MCF 10A (cell line): ENCODE results near the gene SETD5. TPM values are rescaled to one million over a fixed set of nuclear protein-coding genes. Genes with fewer than 3 reads are reported as not detected.

ENCODE experiments used
- BruUV-seq: library from RNA; stranded (reverse); fragments of 400-500 nt; replicated peaks from 2 replicates; lab custom pipeline; 2021; lab: Mats Ljungman, UMichigan
- CTCF ChIA-PET: fragments of 300-600 bp; sonication (Branson Sonifier 250); formaldehyde crosslinking; extraction: SDS; loops from one replicate; lab custom pipeline; 2021; ENCODE audit warnings: antibody characterized with exemption, inconsistent platforms; lab: Yijun Ruan, JAX
- POLR2A ChIA-PET: fragments of 300-600, 350-650 bp; sonication (Branson Sonifier 250); formaldehyde crosslinking; extraction: SDS; loops from one replicate; lab custom pipeline; 2020; ENCODE audit warnings: antibody characterized with exemption, inconsistent platforms; lab: Yijun Ruan, JAX
- DNase-seq: peaks from one replicate; pipeline ENCODE4 v3.0.0-alpha.2; 2018; ENCODE audit not compliant: unreplicated experiment
- H3K27ac Mint-ChIP-seq: one replicate; pipeline ENCODE4 v1.8.0; 2022; ENCODE audit warnings: mild to moderate bottlenecking, low read depth, mixed read lengths; ENCODE audit not compliant: unreplicated experiment
- H3K27me3 Mint-ChIP-seq: one replicate; pipeline ENCODE4 v1.8.0; 2022; ENCODE audit warnings: mixed read lengths; ENCODE audit not compliant: insufficient read depth, unreplicated experiment
- H3K36me3 Mint-ChIP-seq: one replicate; pipeline ENCODE4 v1.8.0; 2022; ENCODE audit warnings: mild to moderate bottlenecking, moderate library complexity, mixed read lengths; ENCODE audit not compliant: insufficient read depth, unreplicated experiment
- H3K4me1 Mint-ChIP-seq: one replicate; pipeline ENCODE4 v1.8.0; 2022; ENCODE audit warnings: mixed read lengths; ENCODE audit not compliant: insufficient read depth, unreplicated experiment
- H3K4me3 Mint-ChIP-seq: one replicate; pipeline ENCODE4 v1.8.0; 2022; ENCODE audit warnings: mild to moderate bottlenecking, moderate library complexity, mixed read lengths; ENCODE audit not compliant: unreplicated experiment
- H3K9me3 Mint-ChIP-seq: one replicate; pipeline ENCODE4 v1.8.0; 2022; ENCODE audit warnings: mixed read lengths; ENCODE audit not compliant: unreplicated experiment
- intact Hi-C: fragments of 100-400 bp; cut with micrococcal nuclease; formaldehyde crosslinking; loops from 2 replicates; pipeline ENCODE4 v1.14.1; 2022
- total RNA-seq: library from RNA; stranded (reverse); gene quantifications from 2 replicates; pipeline ENCODE4 v1.2.3, GENCODE V29; 2022
- TF ChIP-seq, protein P1 (sequence below): fragments of 200-600 bp; IDR thresholded peaks from one replicate; pipeline ENCODE4 v1.8.0; 2022; ENCODE audit warnings: antibody characterized with exemption, mild to moderate bottlenecking; ENCODE audit not compliant: unreplicated experiment

The SETD5 gene
- total RNA-seq, 1 experiment from 2014 or later = 149 TPM

DNA sequence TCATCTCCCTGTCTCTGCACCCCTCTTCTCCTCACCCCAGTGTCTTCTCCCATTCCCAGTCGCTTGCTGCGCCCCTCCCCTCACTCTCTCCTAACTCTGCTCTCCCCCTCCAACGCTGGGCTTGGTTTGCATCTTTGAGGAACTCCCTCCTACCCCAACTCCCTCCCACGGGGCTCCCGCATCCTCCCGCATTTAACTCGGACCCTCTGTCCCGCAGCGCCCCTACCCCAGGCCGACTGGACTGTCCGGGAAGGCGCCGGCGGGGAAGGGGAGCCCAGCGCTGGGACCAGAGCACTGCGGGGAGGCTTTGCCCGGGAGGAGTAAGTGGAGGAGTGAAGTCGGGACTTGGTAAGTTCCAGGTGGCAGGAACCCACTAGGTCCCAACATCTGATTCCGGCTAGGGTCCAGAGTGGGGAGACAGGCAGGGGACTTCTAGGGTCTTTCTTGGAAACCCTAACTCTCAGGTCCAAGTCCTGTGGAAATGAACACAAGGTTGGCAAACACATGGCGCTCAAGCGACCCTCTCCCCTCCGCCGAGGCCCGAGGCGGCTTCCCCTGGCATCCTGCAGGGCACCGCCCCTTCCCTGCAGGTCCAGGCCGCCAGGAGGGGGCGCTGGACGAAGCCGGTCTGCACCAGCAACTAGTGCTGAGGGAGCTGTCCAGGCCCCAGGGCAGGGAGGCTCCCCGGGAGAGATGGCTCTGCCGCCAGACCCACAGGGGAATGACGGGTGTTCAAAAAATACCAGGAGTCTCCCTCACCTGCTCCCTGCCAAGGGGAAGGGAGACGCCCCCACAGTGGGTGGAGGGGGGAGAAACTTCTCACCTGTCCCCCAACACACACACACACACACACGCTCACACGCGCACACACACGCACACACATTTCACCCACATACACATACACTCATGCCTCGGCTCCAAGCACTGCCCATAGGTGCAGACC is 103.0 kb downstream of the SETD5 start:
- Mint-ChIP-seq H3K9me3 (no peaks in the 10 kb centered on the region), H3K27me3 (no peaks in the 10 kb centered on the region), H3K4me1 (peaks cover 5% of the 10 kb centered on the region), H3K4me3 (no peak overlapping the region), H3K27ac (no peak overlapping the region), H3K36me3 (no peaks in the 10 kb centered on the region)
- DNase-seq = peak; percentile 61
- no TSS peak for BruUV-seq
- ChIA-PET POLR2A (interaction anchor here (0.7 to 1.3 kb wide), 2 partner anchors 9 to 1621 kb away, joined by 3 to 4 read pairs; no protein-coding TSS in a partner anchor), CTCF (interaction anchor here (1.2 kb wide), 1 partner anchor 147 kb away, joined by 3 read pairs; no protein-coding TSS in a partner anchor)
- TF ChIP-seq, protein P1, sequence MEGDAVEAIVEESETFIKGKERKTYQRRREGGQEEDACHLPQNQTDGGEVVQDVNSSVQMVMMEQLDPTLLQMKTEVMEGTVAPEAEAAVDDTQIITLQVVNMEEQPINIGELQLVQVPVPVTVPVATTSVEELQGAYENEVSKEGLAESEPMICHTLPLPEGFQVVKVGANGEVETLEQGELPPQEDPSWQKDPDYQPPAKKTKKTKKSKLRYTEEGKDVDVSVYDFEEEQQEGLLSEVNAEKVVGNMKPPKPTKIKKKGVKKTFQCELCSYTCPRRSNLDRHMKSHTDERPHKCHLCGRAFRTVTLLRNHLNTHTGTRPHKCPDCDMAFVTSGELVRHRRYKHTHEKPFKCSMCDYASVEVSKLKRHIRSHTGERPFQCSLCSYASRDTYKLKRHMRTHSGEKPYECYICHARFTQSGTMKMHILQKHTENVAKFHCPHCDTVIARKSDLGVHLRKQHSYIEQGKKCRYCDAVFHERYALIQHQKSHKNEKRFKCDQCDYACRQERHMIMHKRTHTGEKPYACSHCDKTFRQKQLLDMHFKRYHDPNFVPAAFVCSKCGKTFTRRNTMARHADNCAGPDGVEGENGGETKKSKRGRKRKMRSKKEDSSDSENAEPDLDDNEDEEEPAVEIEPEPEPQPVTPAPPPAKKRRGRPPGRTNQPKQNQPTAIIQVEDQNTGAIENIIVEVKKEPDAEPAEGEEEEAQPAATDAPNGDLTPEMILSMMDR = peak; percentile 71
- intact Hi-C loops = loop anchor here (10.0 kb wide), 1 partner anchor 214 kb away; no protein-coding TSS in a partner anchor

DNA sequence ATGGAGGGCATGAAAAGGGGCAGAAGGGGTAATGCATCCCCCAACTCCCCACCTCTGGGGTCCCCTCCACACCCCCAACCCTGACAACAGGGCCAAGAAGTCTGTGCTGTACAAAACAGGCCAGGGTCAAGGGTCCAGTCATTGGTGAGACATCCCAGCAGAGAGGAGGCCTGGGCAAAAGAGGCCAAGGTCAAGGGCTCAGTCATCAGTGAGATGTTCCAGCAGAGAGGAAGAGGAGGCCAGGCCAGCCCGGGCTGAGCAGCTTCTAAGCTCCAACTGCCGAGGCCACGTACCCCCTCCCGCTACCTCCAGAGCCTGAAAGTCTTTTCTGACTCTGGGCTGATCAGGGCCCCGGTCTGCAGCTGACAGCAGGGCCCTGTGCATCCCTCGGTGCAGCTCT is 103.8 kb downstream of the SETD5 start:
- ChIA-PET CTCF (interaction anchor here (1.2 to 3.5 kb wide), 2 partner anchors 9 to 148 kb away, joined by 3 to 34 read pairs; no protein-coding TSS in a partner anchor), POLR2A (no interaction called here)
- no peak overlapping the region for H3K4me3 Mint-ChIP-seq
- H3K27ac Mint-ChIP-seq = no peak overlapping the region
- no peaks in the 10 kb centered on the region for H3K36me3 Mint-ChIP-seq
- H3K9me3 Mint-ChIP-seq = no peaks in the 10 kb centered on the region
- intact Hi-C loops = loop anchor here (10.0 kb wide), 1 partner anchor 214 kb away; no protein-coding TSS in a partner anchor
- DNase-seq = no peak
- H3K4me1 Mint-ChIP-seq = peaks cover 5% of the 10 kb centered on the region
- H3K27me3 Mint-ChIP-seq = no peaks in the 10 kb centered on the region
- no TSS peak for BruUV-seq
- TF ChIP-seq, protein P1 = no peak

DNA sequence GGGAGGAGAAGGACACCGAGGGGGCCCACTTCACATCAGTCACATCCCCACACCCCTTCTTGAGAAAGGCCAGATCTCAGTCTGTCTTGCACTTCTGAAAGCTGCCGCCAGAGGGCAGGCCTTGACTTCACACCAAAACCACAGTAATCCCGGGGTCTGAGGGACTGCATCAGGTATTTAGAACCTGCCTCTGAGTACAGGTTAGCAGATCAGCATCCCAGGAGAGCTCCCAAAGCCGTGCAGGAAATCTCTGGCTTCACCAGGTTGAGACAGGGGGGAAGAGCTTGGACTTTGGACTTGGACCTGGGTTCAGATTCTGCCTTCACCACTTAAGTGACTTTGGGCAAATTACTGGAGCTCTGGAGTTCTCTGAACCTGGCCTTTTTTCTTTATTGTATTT is 105.9 kb downstream of the SETD5 start:
- H3K27me3 Mint-ChIP-seq = no peaks in the 10 kb centered on the region
- H3K27ac Mint-ChIP-seq = no peak overlapping the region
- peak; percentile 73 for DNase-seq
- TF ChIP-seq, protein P1 = peak; percentile 94
- no peaks in the 10 kb centered on the region for H3K9me3 Mint-ChIP-seq
- intact Hi-C loops = loop anchor here (1.0 to 10.0 kb wide), 3 partner anchors 146 to 212 kb away; partner anchors contain the start of gene MTMR14
- no peak overlapping the region for H3K4me3 Mint-ChIP-seq
- H3K4me1 Mint-ChIP-seq = peaks cover 5% of the 10 kb centered on the region
- POLR2A ChIA-PET = interaction anchor here (1.1 kb wide), 1 partner anchor 146 kb away, joined by 4 read pairs; the partner anchor contains the start of gene MTMR14
- CTCF ChIA-PET = interaction anchor here (0.5 to 3.5 kb wide), 34 partner anchors 9 to 282 kb away, joined by 3 to 34 read pairs (median 4); partner anchors contain the start of genes MTMR14 and OGG1
- H3K36me3 Mint-ChIP-seq = no peaks in the 10 kb centered on the region
- no TSS peak for BruUV-seq
